K562 (cell line): Measurements from ENCODE around the gene DAGLB. TPM values are rescaled to one million over a fixed set of nuclear protein-coding genes. Genes with fewer than 3 reads are reported as not detected.

Experiments
- CBFB ChIP-seq: sonication (generic); formaldehyde crosslinking; IDR thresholded peaks from 2 replicates; pipeline ENCODE4 v1.4.0; 2020; ENCODE audit warnings: mild to moderate bottlenecking, missing genetic modification reagents
- CC2D1A ChIP-seq: fragments of 450-650 bp; IDR thresholded peaks from 2 replicates; pipeline ENCODE4 v1.6.1; 2017; ENCODE audit warnings: mild to moderate bottlenecking
- GTF2E2 ChIP-seq: fragments of 200-800 bp; sonication (Bioruptor generic); IDR thresholded peaks from 2 replicates; pipeline ENCODE4 v1.6.1; 2016; ENCODE audit warnings: missing genetic modification characterization, missing compliant biosample characterization
- HOXB6 ChIP-seq: fragments of 250-450 bp; sonication (Bioruptor Pico); IDR thresholded peaks from 2 replicates; pipeline ENCODE4 v1.5.1; 2022; ENCODE audit warnings: mild to moderate bottlenecking, borderline replicate concordance
- KDM4B ChIP-seq, 2 experiments: fragments of 450-650 bp in 1 of 2; sonication (generic) in 1 of 2; IDR thresholded peaks; 2 replicates each; pipeline ENCODE4 v1.6.1; 2016 to 2017; ENCODE audit warnings: borderline replicate concordance in 2 of 2, antibody characterized with exemption in 1 of 2, low read depth in 1 of 2, mild to moderate bottlenecking in 1 of 2
- KLF13 ChIP-seq: fragments of 450-650 bp; IDR thresholded peaks from 2 replicates; pipeline ENCODE4 v1.6.1; 2016; ENCODE audit warnings: missing genetic modification characterization, low read depth, mild to moderate bottlenecking, missing compliant biosample characterization, moderate library complexity, borderline replicate concordance
- MAX ChIP-seq: sonication (generic); formaldehyde crosslinking; IDR thresholded peaks from 2 replicates; pipeline ENCODE4 v1.9.0; 2022; ENCODE audit warnings: mild to moderate bottlenecking, missing genetic modification reagents
- MEF2A ChIP-seq: IDR thresholded peaks from 2 replicates; pipeline ENCODE4 v1.6.1; 2011; ENCODE audit warnings: low read depth, mild to moderate bottlenecking, low read length, moderate library complexity; ENCODE audit not compliant: control insufficient read depth
- MNT ChIP-seq, 2 experiments: fragments of 450-650 bp; conservative IDR thresholded peaks; 2 replicates each; pipeline ENCODE4 v1.6.1; 2017; ENCODE audit warnings: mild to moderate bottlenecking in 2 of 2, moderate library complexity in 2 of 2
- POLR2AphosphoS5 ChIP-seq: IDR thresholded peaks from 2 replicates; pipeline ENCODE4 v1.6.1; 2011; ENCODE audit warnings: mild to moderate bottlenecking, low read depth, low read length, moderate library complexity; ENCODE audit not compliant: control insufficient read depth, insufficient read depth
- SAFB2 ChIP-seq: fragments of 200-400 bp; formaldehyde crosslinking; IDR thresholded peaks from 2 replicates; pipeline ENCODE4 v1.6.1; 2018; ENCODE audit warnings: borderline replicate concordance, low read length, low read depth, moderate library complexity; ENCODE audit not compliant: severe bottlenecking
- SMARCB1 ChIP-seq: IDR thresholded peaks from 2 replicates; pipeline ENCODE4 v1.6.1; 2011; ENCODE audit warnings: improper control_type of control experiment, low read depth; ENCODE audit not compliant: insufficient read length
- TAF15 ChIP-seq: fragments of 200-400 bp; formaldehyde crosslinking; IDR thresholded peaks from 2 replicates; pipeline ENCODE4 v1.6.1; 2017; ENCODE audit warnings: mild to moderate bottlenecking, low read depth, low read length, moderate library complexity
- TRIM28 ChIP-seq: fragments of 450-650 bp; IDR thresholded peaks from 2 replicates; pipeline ENCODE4 v1.6.1; 2017
- ZNF184 ChIP-seq: sonication (generic); formaldehyde crosslinking; IDR thresholded peaks from 2 replicates; pipeline ENCODE4 v1.5.0; 2020; ENCODE audit warnings: missing genetic modification reagents
- ZNF77 ChIP-seq: fragments of 250-450 bp; sonication (Bioruptor Pico); IDR thresholded peaks from 2 replicates; pipeline ENCODE4 v1.5.0; 2020
- polyA plus RNA-seq, 8 experiments: library from polyadenylated mRNA; depleted of rRNA in 4 of 8; stranded (reverse) in 5 of 8; unstranded in 3 of 8; fragments of >200 nt; fragmentation: Nextera tagmentation in 2 of 8; fragmentation: Illumina TruSeq in 1 of 8; extraction: Ambion mirVana in 2 of 8; extraction: Trizol in 1 of 8; gene quantifications; 2 replicates each; pipeline versions ENCODE4 v1.2.1 to v1.2.3, GENCODE V29; 2011 to 2014; ENCODE audit warnings: inconsistent platforms in 1 of 8, missing spikeins in 1 of 8
- total RNA-seq, 7 experiments: library from RNA; depleted of rRNA in 6 of 7; stranded (reverse); fragments of >200 nt in 6 of 7; fragmentation: Illumina TruSeq in 2 of 7; extraction: Trizol in 2 of 7; gene quantifications; 2 replicates each; pipeline versions ENCODE4 v1.2.1 to v1.2.3, GENCODE V29; 2011 to 2021; ENCODE audit warnings: low replicate concordance in 1 of 7
- TF ChIP-seq, protein P1 (sequence below): fragments of 250-450 bp; sonication (Bioruptor Pico); IDR thresholded peaks from 2 replicates; pipeline ENCODE4 v1.5.1; 2021; ENCODE audit warnings: mild to moderate bottlenecking
- TF ChIP-seq, protein P2 (sequence below): fragments of 250-450 bp; sonication (Bioruptor Pico); IDR thresholded peaks from 2 replicates; pipeline ENCODE4 v1.8.0; 2022; ENCODE audit warnings: inconsistent platforms, mild to moderate bottlenecking, moderate library complexity, borderline replicate concordance
- TF ChIP-seq, protein P3 (sequence below): fragments of 250-450 bp; sonication (Bioruptor Pico); IDR thresholded peaks from 2 replicates; pipeline ENCODE4 v1.4.0; 2020; ENCODE audit warnings: mild to moderate bottlenecking, moderate library complexity

The DAGLB gene
- total and polyA plus RNA-seq, 9 of the 15 experiments (the other 6 are each of a cell fraction or from before 2014, with no cell fraction given) = 0.92 to 16.4 (median 9.3) TPM

- TF ChIP-seq, protein P1, sequence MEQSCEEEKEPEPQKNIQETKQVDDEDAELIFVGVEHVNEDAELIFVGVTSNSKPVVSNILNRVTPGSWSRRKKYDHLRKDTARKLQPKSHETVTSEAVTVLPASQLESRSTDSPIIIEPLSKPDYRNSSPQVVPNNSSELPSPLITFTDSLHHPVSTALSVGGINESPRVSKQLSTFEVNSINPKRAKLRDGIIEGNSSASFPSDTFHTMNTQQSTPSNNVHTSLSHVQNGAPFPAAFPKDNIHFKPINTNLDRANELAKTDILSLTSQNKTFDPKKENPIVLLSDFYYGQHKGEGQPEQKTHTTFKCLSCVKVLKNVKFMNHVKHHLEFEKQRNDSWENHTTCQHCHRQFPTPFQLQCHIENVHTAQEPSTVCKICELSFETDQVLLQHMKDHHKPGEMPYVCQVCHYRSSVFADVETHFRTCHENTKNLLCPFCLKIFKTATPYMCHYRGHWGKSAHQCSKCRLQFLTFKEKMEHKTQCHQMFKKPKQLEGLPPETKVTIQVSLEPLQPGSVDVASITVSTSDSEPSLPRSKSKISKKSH (CRISPR knock-in tag) = no peak
- TF ChIP-seq SAFB2 = no peak
- no peak for TF ChIP-seq MEF2A
- TF ChIP-seq GTF2E2 (tag) = no peak
- peak; percentile 97 for TF ChIP-seq SMARCB1
- TF ChIP-seq KDM4B (IDR thresholded peaks at IDR 0.05; ENCODE audit: borderline replicate concordance in 2 of 2, low read depth in 1 of 2) = no peak
- TF ChIP-seq TRIM28 = no peak
- peak; percentile 96 for TF ChIP-seq CC2D1A
- TF ChIP-seq, protein P2, sequence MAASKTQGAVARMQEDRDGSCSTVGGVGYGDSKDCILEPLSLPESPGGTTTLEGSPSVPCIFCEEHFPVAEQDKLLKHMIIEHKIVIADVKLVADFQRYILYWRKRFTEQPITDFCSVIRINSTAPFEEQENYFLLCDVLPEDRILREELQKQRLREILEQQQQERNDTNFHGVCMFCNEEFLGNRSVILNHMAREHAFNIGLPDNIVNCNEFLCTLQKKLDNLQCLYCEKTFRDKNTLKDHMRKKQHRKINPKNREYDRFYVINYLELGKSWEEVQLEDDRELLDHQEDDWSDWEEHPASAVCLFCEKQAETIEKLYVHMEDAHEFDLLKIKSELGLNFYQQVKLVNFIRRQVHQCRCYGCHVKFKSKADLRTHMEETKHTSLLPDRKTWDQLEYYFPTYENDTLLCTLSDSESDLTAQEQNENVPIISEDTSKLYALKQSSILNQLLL (CRISPR knock-in tag) = no peak
- no peak for TF ChIP-seq ZNF77 (CRISPR knock-in tag)
- TF ChIP-seq KLF13 (tag) = no peak
- TF ChIP-seq, protein P3, sequence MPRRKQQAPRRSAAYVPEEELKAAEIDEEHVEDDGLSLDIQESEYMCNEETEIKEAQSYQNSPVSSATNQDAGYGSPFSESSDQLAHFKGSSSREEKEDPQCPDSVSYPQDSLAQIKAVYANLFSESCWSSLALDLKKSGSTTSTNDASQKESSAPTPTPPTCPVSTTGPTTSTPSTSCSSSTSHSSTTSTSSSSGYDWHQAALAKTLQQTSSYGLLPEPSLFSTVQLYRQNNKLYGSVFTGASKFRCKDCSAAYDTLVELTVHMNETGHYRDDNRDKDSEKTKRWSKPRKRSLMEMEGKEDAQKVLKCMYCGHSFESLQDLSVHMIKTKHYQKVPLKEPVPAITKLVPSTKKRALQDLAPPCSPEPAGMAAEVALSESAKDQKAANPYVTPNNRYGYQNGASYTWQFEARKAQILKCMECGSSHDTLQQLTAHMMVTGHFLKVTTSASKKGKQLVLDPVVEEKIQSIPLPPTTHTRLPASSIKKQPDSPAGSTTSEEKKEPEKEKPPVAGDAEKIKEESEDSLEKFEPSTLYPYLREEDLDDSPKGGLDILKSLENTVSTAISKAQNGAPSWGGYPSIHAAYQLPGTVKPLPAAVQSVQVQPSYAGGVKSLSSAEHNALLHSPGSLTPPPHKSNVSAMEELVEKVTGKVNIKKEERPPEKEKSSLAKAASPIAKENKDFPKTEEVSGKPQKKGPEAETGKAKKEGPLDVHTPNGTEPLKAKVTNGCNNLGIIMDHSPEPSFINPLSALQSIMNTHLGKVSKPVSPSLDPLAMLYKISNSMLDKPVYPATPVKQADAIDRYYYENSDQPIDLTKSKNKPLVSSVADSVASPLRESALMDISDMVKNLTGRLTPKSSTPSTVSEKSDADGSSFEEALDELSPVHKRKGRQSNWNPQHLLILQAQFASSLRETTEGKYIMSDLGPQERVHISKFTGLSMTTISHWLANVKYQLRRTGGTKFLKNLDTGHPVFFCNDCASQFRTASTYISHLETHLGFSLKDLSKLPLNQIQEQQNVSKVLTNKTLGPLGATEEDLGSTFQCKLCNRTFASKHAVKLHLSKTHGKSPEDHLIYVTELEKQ = no peak
- no peak for TF ChIP-seq ZNF184 (CRISPR knock-in tag)
- no peak for TF ChIP-seq HOXB6
- peak in 1 of 2 experiments; percentile 40; a peak in 1 of 4 replicates for TF ChIP-seq MNT (conservative IDR thresholded peaks at IDR 0.05)
- TF ChIP-seq MAX (CRISPR knock-in tag) = 0 out of 2 replicates have a peak, but pooled peaks have one; percentile 34
- TF ChIP-seq CBFB (CRISPR knock-in tag) = peak; percentile 65; the same call in 1 of the 2 replicates
- peak; percentile 98 for TF ChIP-seq POLR2AphosphoS5
- TF ChIP-seq TAF15 = no peak
These were observed 3.5 kb upstream of the DAGLB start (continued) for GRCh38 chr7:6451224-6451705.
